Prostate gland (tissue), 2 donors: ENCODE results near the gene ABCC9.

ENCODE experiments used
- CTCF ChIP-seq, 4 experiments: fragments of 200-600 bp in 2 of 4; fragments of 450-650 bp in 2 of 4; sonication (generic) in 2 of 4; IDR thresholded peaks; 1 replicate in 3 of 4; 2 replicates in 1 of 4; pipeline ENCODE4 v1.5.1; 2016 to 2019; ENCODE audit warnings: antibody characterized with exemption in 4 of 4, mild to moderate bottlenecking in 2 of 4, moderate library complexity in 2 of 4
- POLR2A ChIP-seq: fragments of 450-650 bp; IDR thresholded peaks from one replicate; pipeline ENCODE4 v1.6.1; 2016; ENCODE audit warnings: antibody characterized with exemption, mild to moderate bottlenecking
- POLR2AphosphoS5 ChIP-seq: sonication (generic); formaldehyde crosslinking; IDR thresholded peaks from one replicate; pipeline ENCODE4 v1.6.1; 2017; ENCODE audit warnings: antibody characterized with exemption

- TF ChIP-seq CTCF (IDR thresholded peaks at IDR 0.05) (no peak), POLR2AphosphoS5 (no peak), POLR2A (no peak)
These were observed 165.1 kb downstream of the ABCC9 start for GRCh38 chr12:21776175-21776574.
